ENCODE data around the gene CAMK2A.

DNA sequence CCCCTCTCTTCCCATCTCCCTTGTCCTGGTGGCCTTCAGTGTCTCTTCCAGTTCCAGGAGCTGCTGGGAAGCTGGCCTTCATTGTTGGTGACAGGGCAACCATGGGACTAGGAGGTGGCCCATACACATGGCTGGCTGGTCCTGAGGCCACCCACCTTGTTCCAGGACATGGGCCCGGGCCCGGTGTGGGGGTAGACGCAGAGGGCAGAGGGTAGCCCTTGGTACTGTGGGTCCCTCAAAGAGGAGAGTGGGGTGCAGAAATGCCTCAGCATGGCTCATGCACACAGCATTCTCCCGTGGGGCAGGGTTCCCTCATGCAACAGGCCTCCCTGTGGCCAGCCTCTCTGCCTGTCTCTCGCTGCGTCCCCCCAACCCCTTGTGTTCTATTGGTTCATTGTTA lies 78.9 kb downstream of the CAMK2A start:
- TF ChIP-seq, protein P1, sequence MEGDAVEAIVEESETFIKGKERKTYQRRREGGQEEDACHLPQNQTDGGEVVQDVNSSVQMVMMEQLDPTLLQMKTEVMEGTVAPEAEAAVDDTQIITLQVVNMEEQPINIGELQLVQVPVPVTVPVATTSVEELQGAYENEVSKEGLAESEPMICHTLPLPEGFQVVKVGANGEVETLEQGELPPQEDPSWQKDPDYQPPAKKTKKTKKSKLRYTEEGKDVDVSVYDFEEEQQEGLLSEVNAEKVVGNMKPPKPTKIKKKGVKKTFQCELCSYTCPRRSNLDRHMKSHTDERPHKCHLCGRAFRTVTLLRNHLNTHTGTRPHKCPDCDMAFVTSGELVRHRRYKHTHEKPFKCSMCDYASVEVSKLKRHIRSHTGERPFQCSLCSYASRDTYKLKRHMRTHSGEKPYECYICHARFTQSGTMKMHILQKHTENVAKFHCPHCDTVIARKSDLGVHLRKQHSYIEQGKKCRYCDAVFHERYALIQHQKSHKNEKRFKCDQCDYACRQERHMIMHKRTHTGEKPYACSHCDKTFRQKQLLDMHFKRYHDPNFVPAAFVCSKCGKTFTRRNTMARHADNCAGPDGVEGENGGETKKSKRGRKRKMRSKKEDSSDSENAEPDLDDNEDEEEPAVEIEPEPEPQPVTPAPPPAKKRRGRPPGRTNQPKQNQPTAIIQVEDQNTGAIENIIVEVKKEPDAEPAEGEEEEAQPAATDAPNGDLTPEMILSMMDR (IDR thresholded peaks at IDR 0.05; ENCODE audit: insufficient read depth, low read length, poor library complexity, severe bottlenecking), result no peak
- no peak for TF ChIP-seq EZH2phosphoT487 (conservative IDR thresholded peaks at IDR 0.05; ENCODE audit: low read length)
